ENCODE measurements around the gene GPR85. TPM values are rescaled to one million over a fixed set of nuclear protein-coding genes. Genes with fewer than 3 reads are reported as not detected.
A peak's percentile ranks its signal among the peaks of the same experiment; 100 is the strongest.

GPR85 gene
- total RNA-seq, 1 donor from 2014 or later, result 0.69 TPM

GRCh38 chr7:113092762-113093161 lies 6.1 kb upstream of the GPR85 start:
- no peaks in the 10 kb centered on the region for H3K4me1 ChIP-seq
- DNase-seq, result no peak
- no peaks in the 10 kb centered on the region for H3K27me3 ChIP-seq (ENCODE audit: low read depth)
- no peak overlapping the region for H3K27ac ChIP-seq (replicated peaks)
- H3K9me3 ChIP-seq (replicated peaks), result no peaks in the 10 kb centered on the region
- no peaks in the 10 kb centered on the region for H3K36me3 ChIP-seq
- TF ChIP-seq CTCF (IDR thresholded peaks at IDR 0.05; ENCODE audit: borderline replicate concordance), result no peak
- intact Hi-C loops (cut with micrococcal nuclease), result no loop called here
- H3K4me3 ChIP-seq, result no peak overlapping the region

DNA sequence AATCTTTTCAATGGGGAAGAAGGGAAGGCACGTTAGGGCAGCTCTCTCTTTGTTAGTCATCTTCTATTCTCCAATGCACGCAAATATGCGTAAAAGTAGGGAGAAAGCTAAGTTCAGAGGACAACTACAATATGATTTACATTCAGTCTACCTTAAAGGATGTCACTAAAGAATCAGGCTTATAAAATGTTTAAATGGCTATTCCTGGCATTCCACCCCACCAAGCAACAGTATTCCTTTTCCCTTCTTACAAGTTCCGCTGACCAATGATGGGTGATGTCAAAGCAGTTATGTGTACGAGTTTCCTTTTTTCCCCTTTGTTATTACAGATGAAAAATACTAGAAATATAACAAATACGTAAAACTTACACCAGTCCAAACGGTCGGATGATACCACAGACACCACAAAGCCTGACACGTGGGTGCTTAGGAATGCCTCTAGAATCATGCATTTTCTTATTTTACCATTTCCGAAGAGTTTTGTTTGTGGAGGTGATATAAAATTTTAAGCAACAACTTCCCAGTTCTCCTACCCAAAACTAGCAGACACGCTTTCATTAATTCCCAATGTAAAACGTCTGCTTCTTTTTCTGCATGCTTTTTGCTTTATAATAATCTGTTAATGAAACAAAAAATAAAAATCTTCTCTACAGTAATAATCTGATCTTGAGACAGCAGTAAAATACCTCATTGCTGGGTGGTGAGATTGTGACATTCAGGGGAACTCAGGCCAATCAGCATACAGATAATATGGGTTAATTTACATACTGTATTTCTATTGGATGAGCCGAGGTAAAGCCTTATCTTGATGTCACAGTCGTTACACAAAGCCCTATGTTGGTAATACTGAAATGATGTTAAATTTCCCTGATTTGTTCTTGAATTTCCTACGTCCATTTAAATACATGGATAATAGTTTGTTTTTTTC lies 708 bp upstream of the GPR85 start:
- H3K36me3 ChIP-seq, result no peaks in the 10 kb centered on the region
- peaks cover 26% of the 10 kb centered on the region for H3K27me3 ChIP-seq (ENCODE audit: low read depth)
- TF ChIP-seq CTCF (IDR thresholded peaks at IDR 0.05; ENCODE audit: borderline replicate concordance), result no peak
- DNase-seq, result no peak
- peak overlapping the region; percentile 67 for H3K4me3 ChIP-seq
- H3K27ac ChIP-seq (replicated peaks), result no peak overlapping the region
- H3K9me3 ChIP-seq (replicated peaks), result no peaks in the 10 kb centered on the region
- H3K4me1 ChIP-seq, result peaks cover 13% of the 10 kb centered on the region
- intact Hi-C loops (cut with micrococcal nuclease), result no loop called here

GRCh38 chr7:113085781-113086390 lies 741 bp downstream of the GPR85 start:
- Histone ChIP-seq H3K9me3 (replicated peaks) (no peaks in the 10 kb centered on the region), H3K4me3 (peak overlapping the region; percentile 67), H3K4me1 (peaks cover 13% of the 10 kb centered on the region), H3K27me3 (ENCODE audit: low read depth) (peaks cover 26% of the 10 kb centered on the region), H3K27ac (replicated peaks) (no peak overlapping the region), H3K36me3 (no peaks in the 10 kb centered on the region)
- intact Hi-C loops (cut with micrococcal nuclease), result no loop called here
- no peak for TF ChIP-seq CTCF (IDR thresholded peaks at IDR 0.05; ENCODE audit: borderline replicate concordance)
- DNase-seq, result no peak

DNA sequence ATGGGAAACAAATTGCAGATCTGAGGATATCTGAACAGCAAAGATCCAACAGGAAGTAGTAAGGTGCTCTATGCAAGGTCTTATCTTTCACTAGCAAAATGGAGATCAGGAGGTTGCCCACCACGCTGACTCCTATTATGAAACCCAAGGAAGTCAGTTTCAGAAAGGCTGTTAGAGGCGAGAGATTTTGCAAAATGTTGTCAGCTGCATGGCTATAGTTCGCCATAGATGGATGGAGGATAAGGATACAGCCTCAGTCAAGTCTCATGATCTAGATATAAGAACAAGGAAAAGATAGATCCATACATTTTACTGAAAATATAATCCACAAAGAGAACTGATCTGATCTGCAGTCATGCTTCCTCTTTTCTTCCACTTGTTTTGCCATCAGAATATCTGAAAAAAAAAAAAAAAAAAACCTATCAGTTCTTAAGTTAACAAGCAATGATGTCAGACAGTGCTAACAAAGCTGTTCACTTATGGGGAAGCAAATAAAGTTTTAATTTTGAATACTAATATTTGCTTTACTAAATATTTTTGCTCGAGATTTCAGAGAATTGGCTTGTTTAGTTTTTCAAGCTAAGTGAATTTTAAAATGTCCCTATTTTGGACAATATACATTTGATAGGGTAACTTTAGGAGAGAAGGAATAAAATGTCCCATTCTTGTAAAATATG lies 2.0 kb downstream of the GPR85 start:
- peaks cover 13% of the 10 kb centered on the region for H3K4me1 ChIP-seq
- TF ChIP-seq CTCF (IDR thresholded peaks at IDR 0.05; ENCODE audit: borderline replicate concordance), result no peak
- intact Hi-C loops (cut with micrococcal nuclease), result no loop called here
- no peaks in the 10 kb centered on the region for H3K36me3 ChIP-seq
- no peaks in the 10 kb centered on the region for H3K9me3 ChIP-seq (replicated peaks)
- H3K4me3 ChIP-seq, result no peak overlapping the region
- DNase-seq, result no peak
- H3K27ac ChIP-seq (replicated peaks), result no peak overlapping the region
- H3K27me3 ChIP-seq (ENCODE audit: low read depth), result peaks cover 26% of the 10 kb centered on the region

DNA sequence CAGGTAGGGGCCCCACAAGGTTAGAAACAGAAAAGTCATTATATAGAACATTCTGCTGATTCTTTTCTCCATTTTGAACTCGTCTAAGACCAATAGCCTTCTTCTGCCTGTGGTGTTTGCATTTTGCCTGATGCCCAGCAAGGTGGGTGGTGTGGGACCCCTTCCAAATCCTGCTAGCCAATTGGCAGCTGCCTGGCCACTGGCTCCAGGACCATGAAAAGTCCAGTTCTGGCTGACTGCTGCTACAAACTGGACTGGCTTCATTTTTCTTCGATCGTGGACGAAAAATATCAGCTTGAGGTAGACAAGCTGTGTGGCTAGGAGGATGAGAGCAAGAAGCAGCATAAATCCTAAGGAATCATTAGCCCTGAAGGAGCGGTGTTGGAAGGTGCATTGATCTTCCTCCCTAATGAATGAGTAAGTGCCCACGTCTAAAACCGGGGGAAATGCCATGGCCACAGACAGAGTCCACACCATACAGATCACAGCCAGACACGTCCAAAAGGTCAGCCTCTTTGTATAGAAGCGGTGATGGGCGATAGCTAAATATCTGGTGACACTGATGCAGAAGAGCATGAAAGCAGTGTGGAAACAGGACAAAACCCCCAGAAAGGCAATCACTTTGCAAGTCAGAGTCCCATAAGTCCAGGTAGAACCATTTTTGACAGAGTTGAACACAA lies 2.7 kb downstream of the GPR85 start:
- no peak for DNase-seq
- no peak overlapping the region for H3K27ac ChIP-seq (replicated peaks)
- no peak overlapping the region for H3K4me3 ChIP-seq
- intact Hi-C loops (cut with micrococcal nuclease), result no loop called here
- peaks cover 26% of the 10 kb centered on the region for H3K27me3 ChIP-seq (ENCODE audit: low read depth)
- TF ChIP-seq CTCF (IDR thresholded peaks at IDR 0.05; ENCODE audit: borderline replicate concordance), result no peak
- no peaks in the 10 kb centered on the region for H3K36me3 ChIP-seq
- H3K9me3 ChIP-seq (replicated peaks), result no peaks in the 10 kb centered on the region
- H3K4me1 ChIP-seq, result peaks cover 13% of the 10 kb centered on the region
